GM19438 (cell line): ENCODE data around the gene SLC13A4.

Experiments
- ATAC-seq: cut with Tn5 transposase; IDR thresholded peaks from one replicate; pipeline ENCODE4 v1.9.1; 2021; ENCODE audit warnings: low read depth; ENCODE audit not compliant: unreplicated experiment

The SLC13A4 gene

DNA sequence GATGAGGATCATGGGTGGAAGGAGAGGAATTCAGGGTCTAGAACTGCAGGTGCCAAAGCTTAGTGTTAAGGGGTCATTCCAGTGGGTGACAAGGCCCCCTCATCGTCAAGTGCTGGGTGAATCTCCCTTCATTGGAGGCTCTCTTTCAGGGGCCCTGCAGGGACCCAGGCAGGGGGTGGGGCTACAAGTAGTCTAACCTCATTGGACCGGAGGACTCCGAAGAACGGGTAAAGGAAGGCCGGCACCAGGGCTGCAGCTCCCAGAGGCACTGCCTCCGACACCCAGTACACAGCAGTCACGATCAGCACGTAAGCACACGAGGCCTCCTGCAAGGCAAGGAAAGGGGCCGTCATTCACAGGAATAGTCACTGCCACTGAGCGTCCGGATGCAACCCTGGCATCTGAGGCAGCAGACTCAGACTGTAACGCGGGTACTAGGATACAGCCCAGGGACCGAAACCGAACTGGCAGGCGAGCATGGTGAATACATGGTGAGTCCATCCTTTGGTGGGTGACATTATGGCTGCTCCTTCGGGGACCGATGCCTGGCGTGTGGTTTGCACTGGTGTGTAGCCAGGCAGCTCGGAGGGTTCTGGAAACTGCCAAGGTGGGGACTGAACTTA lies 6.7 kb downstream of the SLC13A4 start:
- ATAC-seq, result no peak

DNA sequence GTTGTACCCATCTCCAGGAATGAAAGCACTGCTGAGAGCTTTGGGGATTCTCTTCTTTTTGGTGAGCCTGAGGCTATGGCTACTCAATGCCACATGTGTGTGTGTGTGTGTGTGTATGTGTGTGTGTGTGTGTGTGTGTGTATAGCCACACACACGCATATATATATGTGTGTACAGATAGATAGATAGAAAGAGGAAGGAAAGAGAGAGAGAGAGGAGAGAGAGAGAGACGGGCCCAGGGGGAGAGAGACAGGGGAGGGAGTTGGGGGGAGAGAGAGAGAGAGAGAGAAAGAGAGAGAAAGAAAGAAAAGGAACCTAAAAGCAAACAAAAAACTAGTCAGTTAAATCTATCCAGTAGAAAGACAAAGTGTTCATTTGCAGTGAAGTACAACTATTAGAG lies 8.3 kb downstream of the SLC13A4 start:
- no peak for ATAC-seq

DNA sequence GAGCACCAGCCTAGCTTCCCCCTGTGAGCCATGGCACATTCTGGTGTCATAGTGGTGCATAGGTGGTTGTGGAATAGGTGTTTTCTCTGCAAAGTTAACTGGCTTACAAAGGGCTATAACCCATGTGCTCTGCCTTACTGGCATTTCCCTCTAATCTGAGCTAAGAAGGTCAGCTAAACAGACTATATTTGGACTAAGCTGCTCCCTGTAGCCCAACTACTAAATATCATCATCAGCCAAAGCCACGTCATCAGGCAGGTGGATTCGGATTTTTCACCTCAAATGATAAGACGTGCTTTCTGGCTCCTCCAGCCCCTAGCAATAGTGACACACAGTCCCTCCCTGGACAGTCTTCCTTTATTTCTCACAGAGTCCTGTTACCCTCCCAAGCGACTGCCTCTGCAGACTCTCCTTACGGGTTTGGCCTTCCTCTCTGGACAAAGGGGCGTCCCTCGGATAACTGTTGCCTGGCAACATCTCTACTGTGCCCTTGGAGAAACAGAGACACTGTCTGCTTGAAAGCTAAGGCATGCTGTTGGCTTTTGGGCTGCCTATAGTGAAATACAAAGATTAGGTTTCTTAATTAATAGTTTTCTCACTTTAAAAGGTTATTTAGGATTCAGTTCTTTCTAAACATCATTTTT lies 9.1 kb downstream of the SLC13A4 start:
- no peak for ATAC-seq

DNA sequence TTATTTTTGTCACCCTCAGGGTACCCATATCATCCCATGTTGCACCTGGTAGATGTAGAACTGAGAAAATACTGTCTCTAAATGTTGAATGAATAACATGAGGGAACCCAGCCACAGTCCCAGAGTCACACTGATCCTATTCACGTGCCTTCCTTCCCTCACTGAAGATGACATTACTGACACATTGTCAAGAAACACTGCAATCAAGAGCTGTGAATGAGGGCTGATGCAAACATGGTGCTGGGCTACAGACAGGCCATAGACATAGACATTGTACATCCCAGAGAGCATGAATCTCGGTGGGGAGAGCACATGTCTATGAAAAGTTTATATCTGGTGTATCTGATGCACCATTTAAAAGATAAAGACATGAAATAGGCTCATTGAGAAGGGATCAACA lies 9.8 kb downstream of the SLC13A4 start:
- no peak for ATAC-seq

DNA sequence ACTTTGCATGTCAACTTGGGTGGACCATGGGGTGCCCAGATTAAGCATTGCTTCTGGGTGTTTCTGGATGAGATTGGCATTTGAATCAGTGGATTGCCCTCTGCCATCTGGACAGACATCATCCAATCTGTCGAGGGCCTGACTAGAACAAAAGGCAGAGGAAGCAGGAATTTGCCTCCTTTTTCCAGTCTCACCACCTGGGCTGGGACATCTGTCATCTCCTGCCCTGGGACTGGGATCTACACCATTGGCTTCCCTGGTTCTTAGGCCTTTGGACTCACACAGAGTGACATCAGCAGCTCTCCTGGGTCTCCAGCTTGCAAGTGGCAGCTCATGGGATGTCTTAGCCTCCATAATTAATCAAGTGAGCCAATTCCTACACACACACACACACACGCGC lies 10.3 kb downstream of the SLC13A4 start:
- ATAC-seq, result no peak

DNA sequence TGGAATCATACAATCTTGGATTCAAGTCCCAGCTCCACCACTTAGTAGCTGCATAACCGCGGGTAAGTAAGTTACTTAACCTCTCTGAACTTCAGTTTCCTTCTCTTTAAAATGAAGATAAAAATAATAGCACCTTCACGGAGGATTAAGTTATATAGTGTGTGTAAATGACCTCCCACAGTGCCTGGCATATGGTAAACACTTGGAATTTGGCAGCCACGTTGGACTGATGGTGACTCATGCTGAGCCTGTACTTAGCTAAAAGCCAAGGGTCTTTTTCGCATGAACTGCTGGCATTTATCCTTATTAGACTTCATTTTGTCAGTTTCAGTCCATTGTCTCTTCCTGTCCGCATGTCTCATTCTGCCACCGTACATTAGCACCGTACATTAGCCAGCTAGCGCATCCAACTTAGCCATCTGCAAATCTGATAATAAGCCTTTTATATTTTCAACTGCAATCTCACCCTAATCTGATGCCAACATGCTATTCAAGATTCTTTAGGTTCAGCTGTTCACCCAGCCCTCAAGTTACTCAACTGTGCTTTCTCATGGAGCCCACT lies 11.2 kb downstream of the SLC13A4 start:
- no peak for ATAC-seq

DNA sequence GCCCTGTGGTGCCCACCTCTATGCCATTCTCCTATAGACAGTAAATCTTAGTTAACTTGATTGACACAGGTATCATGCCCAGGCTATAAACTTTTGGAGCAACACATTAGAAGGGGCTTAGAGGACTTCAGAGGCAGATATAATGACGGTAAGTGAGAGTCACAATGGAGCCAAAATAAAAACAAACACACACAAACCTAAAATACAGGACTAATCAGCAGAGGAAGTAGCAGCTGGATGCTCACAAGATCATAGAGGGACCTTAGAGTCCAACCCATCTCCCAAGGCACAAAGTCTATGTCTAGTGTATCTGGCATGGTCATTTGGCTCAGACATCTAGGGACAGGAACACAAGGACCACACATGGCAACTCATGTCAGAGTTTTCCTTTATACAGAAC lies 12.3 kb downstream of the SLC13A4 start:
- no peak for ATAC-seq

DNA sequence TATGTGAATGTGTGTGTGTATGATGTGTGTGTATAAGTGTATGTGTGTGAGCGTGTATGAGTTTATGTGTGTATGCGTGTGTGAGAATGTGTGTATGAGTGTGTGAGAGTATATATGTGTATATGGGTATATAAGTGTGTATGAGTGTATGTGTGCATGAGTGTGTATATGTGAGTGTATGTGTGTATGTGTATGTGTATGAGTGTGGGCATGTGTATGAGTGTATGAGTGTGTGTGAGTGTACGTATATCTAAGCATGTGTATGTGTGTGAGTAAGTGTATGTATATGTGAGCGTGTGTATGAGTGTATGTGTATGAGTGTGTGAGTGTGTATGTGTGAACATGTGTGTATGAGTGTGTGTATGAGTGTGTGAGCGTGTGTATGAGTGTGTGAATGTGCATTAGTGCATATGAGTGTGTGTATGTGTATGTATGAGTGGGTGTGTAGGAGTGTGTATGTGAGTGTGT lies 12.9 kb downstream of the SLC13A4 start:
- no peak for ATAC-seq

DNA sequence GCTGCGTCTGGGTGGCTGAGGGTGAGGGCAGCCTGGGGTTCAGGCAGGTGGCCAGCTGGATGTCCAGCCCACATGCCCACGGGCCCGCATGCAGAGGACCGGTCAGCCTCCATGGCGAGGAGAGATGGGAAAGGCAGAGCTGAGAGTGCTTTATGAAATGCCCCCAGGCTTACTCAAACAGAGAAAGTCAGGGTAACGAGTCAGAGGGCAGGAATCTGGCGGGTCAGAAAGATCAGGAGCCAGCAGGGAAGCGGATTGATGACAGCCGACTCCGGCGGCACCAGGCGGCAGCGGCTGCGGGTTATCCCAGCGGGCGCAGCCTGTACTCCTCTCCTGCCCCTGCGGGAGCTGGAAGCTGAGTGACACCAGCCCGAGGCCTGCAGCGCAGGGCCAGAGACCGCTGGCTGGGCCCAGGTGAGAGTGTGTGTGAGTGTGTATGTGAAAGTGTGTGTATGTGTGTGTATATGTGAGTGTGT lies 13.4 kb downstream of the SLC13A4 start:
- ATAC-seq, result no peak

DNA sequence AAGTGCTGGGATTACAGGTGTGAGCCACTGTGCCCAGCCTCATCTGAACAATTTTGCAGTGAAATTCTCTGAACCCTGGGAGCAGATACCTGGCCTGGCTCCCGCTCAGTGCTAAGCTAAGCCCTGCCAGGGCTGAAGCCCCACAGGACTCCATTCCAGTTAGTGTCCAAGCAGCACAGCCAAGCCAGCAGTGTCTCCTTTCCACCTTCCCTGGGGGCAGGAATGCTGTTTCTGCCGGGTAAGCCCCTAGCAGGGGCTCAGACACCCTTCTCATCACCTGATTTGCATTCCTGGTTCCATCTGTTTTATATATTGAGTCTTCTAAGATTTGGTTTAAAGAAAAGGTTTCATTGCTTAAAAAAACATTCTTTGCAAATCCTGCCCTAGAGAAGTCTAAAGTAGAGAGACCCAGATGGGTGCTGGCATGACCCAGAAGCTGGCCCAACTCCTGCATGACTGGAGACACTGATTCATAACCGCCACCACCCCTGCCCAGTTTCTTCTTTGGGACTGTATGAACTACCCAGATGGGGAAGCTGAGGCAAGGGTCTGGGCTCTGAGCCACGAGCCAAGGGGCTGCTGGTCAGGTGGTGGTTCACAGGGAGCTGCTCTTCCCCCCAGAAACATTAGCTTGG lies 14.0 kb downstream of the SLC13A4 start:
- ATAC-seq, result no peak

DNA sequence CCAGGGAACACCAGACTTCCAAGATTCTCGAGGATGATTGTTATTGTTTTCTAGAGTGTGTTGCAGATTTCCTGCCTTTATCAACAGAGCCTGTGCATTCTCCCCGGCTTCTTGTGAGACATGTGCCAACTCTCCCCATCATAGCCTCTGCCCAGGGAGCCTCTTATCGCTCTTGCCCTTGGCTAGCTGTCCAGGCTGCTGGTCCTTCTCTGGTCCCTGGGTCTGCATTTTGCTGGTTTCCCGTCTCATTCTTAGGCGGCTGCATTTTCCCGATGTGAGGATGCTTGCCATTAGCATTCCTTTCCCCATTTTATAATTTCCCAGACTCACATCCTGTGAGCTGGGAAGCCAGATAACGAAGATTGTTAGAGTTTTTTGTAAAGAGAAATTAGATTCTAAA lies 15.2 kb downstream of the SLC13A4 start:
- ATAC-seq, result no peak

DNA sequence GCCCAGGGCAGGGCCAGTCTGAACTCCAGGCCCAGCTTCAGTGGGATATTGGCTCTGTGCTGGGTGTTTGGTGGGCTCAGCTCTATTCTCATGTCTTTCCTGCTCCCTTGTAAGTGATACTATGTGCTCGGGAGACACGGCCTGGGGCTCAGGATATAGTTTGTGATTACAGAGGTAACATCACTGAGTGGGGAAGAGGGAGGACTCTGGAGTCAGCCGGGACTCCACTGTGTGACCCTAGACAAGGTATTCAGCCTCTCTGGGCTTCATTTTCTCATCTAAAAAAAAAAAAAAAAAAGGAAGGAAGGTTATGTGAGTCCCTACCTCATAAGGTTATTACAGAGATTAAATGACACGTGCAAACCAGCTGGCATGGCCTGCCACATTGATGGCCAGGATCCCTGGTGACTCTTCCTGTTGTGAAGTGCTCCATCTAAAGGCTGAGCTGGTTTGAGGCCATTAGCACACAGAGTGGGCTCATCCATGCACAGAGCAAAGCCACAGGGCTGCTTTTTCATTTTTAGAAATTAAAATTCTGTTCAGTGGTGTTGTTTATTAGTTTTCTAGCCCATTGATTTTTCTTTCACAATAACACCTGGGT lies 15.7 kb downstream of the SLC13A4 start:
- ATAC-seq, result no peak

DNA sequence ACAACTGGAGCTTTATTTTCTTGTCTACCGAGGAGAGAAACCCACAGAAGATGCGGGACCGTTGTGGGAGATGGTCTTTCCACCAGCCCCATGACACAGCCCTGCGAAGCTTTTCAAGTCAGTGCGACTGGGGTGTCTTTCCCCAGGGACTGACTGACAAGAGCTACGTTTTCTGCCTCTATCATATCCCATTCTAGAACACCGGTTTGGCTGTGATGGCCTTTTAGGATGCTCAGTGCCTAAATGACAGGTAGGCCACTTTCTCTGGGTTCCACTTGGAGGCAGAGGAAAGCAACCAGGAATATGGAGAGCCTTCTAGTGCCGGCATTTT lies 16.9 kb downstream of the SLC13A4 start:
- no peak for ATAC-seq

DNA sequence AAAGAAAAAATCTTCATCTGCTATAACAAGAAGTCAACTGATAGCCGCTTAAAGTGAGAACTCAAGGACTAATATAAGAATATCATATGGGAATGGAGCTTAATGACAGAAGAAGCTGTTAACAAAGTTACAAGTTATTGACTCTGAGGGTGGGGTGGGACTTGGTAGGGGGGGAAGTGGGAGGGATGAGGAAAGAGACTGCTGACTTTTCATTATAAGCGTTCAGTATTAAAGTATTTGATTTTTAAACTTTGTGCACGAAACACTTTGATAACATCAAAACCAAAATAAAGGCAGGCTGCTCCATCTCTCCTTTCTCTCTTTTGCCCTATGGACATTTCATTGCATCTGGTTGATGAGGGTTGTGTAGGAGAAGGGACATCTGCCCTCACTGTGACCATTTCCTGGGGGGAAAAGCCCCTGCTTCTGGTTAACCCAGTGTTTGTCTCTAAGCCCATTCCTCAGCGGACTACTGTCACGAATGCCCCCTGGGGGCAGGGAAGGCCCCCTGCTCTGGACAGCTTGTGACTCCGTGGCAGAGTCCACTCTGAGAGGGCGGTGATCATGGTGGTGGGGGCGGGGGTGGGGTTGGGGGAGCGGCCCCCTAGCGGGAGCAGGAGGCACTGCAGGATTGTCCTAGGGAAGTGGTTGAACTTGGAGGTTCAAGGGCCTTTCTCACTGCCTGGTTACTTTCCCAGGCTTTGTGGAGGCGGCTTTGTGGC lies 17.4 kb downstream of the SLC13A4 start:
- no peak for ATAC-seq

DNA sequence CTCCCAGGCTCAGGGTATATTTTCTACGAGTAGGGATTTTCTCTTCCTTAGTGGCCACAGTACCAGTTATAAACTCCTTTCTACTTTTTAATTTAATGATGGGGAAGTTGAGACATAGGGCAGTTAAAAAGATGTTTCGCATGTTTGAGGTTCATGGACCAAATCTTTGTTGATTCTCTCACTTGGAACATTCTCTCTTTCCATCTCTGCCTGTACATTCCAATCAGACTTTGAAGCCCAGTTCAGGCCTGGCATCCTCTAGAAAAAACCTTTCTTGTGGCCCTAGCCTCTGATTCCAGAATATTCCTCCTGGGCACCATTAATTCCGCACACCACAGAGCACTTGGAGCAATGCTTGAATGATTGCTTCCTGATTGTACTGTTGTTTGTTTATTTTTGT lies 18.5 kb downstream of the SLC13A4 start:
- ATAC-seq, result no peak

DNA sequence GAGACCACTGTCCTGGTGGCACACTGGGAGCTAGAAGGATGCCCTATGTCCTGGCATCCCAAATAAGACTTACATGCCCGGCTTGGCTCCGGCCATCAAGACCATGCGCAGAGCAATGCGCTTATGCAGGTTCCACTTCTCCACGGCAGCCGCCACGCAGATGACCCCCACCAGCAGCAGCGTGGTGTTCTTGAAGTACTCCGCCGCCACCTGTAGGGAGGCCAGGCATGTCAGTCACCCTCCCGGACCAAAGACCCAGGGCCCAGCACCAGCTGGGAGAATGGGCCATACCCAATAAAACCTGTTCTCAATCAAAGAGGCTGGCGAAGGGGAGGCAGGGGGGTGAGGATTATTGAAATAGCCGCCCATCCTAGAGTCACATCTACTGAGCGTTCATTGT lies 19.9 kb downstream of the SLC13A4 start:
- no peak for ATAC-seq

DNA sequence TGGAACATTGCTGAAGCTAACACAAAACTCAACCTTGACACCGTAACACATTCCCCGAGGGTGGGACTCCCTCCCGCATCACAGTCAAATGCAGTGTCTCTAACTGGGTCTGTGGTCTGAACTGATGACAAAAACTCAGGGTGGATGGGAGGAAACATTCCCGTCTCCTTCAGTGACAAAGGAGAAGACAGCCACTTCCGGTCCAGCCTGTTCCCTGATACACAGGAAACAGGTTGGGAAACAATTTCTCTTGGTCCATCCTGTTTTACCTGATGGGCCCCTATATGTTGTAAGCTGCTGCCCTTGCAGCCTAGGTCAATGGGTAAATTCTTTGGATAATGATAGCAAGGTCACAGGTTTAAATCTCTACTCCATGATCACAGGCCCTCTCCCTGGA lies 20.4 kb downstream of the SLC13A4 start:
- no peak for ATAC-seq

DNA sequence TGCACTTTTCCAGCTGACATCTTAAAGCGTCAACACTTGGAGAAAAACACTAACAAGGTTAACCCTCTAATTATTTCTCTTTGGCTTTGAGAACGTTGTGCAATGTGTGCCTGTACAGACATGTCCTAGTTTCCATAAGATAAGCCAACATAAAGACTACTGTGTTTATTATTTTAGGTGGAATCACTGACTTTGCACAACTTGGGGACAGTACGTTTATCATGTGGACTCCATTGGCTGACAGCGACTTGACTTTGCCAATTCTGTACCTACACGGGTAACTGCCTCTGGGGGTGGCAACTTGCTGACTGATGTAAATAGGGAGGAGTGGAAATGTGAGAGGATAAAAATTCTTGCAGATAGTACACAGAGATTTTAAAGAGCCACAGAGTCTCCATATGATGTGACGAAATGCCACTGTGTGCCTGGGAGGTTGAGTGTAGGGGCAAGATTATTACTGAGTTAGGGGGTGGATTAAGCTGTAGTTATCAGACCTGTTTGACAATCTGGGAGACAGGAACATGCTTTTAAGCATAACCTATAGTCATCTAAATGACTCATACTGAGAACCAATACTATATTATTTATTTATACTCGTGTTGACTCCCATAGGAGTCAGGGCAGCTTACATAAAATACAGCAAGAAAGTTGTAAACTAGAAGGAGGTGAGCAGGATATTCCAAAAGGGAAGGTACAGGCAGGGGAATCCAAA lies 21.0 kb downstream of the SLC13A4 start:
- no peak for ATAC-seq

DNA sequence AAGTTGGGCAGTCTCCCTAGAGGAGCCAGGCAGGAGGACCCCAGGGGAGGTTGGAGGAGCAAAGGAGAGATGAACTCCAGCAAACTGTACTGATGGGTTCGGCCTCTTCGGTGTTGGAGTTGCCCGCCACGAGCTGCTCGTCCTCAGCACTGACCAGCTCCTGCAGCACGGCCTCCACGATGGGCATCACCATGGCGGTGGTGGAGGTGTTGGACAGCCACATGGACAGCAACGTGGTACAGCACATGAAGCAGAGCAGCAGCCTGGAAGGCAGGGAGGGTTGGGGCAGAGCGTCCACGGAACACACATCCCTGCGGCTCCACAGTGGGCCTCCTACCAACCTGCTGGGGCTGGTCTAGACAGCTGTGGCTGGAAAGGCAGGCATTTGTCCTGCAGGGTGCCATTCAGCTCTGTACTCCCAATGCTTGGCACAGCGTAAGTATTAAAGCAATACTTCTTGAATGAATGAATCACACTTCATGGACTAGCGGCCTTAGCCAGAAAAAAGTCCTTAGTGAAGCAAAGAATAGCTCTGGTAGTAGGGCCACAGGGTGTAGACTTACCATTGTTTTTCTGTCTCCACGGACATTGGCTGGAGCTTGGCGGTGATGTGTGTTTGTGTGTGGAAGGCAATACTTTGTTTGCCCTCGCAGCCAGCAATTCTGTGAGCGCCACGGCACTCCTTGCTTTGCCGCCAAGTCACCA lies 21.8 kb downstream of the SLC13A4 start:
- no peak for ATAC-seq

DNA sequence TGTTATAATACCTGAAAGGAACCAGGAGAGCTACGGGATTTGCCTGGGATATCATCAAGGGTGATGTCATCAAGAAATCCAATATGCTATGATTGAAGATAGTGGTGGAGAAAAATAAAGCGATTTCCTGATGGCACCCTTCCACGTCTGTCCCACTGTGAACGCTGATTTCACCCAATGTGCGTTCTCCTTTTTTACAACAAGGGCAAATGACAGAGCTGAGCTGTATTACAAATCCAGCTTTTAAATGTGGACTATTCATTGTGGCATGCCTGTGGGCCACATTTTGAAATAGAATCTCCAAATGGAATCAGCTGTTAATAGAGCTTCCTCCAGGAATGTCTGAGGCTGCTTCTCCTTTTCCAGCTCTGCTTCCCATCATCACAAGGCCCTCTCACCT lies 23.3 kb downstream of the SLC13A4 start:
- no peak for ATAC-seq
